ENCODE data around the gene PTTG1IP. TPM values are rescaled to one million over a fixed set of nuclear protein-coding genes. Genes with fewer than 3 reads are reported as not detected.

Gene PTTG1IP
- total RNA-seq, 2 experiments from 2014 or later: 46.0 to 49.9 TPM

DNA sequence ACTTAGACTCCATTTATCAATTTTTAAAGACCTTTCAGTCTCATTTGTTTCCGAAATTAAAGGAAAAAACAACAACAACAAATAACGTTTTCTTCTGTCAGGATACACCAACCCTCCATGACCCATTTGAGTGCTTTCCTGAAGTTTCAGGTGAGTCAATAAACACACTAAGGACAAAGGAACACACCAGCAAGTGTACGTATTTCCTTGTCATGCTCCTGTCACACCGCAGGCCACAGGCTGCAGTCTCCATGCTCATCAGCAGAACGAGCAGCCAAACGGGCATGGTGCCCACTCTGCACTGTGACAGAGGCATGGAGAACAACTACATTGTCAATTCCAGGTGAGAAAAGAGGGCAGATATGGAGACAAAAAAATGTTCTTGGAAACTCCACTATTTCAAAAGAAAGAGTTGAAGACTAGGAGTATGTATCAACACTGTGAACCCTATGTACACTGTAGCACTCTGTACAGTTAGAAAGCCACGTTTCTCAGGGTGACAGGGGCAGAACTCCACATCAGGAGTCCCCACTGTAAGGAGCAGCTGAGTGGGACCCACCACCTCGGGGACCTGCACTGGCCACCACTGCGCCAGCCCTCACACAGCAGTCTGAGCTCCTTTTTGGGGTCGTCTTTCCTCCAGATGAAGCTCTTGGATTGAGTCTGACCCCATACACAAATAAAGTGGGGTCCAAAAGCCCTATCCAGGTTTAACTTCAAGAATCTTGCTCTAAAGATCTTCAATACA lies 2.6 kb downstream of the PTTG1IP start:
- Mint-ChIP-seq H3K4me3 (peak overlapping the region; percentile 7), H3K36me3 (peaks cover 11% of the 10 kb centered on the region), H3K27me3 (no peaks in the 10 kb centered on the region), H3K27ac (peak overlapping the region; percentile 1), H3K4me1 (peaks cover 68% of the 10 kb centered on the region), H3K9me3 (ENCODE audit: low read depth) (no peaks in the 10 kb centered on the region)
- no peak for DNase-seq
- CTCF ChIA-PET: no interaction called here
- no peak for ATAC-seq

DNA sequence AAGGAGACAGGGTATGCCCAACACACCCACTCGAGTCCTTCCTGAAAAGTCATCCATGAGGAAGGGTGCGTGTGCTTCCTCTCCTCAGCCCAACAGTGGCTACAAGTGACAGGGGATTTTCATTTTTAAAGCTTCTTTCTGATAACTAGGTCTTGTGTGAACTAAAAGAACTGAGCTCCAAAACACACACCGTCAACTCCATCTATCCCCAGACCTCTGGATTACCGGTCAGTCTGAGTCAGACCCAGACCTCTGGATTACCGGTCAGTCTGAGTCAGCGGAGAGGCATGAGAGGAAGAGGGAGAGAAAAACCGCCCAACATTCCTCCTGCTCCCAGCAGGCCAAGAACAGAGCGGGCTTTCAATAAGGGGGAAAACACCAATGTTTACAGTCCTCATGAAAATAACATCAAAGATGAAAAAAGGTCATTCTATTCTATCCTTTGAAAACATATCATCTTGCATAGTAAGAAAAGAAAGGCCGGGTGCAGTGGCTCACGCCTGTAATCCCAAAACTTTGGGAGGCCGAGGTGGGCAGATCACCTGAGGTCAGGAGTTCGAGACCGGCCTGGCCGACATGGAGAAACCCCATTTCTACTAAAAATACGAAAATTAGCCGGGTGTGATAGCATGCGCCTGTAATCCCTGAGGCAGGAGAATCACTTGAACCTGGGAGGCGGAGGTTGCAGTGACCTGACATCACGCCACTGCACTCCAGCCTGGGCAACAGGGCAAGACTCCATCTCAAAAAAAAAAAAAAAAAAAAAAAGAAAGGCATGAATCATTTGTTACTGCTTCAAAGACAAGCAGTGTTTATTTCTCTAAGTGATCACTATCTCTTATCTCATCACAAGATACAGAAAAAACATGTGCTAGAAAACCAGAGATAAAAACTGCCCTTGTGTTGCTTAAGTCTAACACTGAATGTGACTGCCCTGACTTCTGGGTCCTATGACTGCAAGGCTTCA lies 3.4 kb downstream of the PTTG1IP start:
- Mint-ChIP-seq H3K27me3 (no peaks in the 10 kb centered on the region), H3K9me3 (ENCODE audit: low read depth) (no peaks in the 10 kb centered on the region), H3K27ac (peak overlapping the region; percentile 1), H3K4me1 (peaks cover 70% of the 10 kb centered on the region), H3K36me3 (peaks cover 13% of the 10 kb centered on the region), H3K4me3 (no peak overlapping the region)
- CTCF ChIA-PET: interaction anchor here (1.0 kb wide), 1 partner anchor 28 kb away, joined by 3 read pairs; no protein-coding TSS in a partner anchor
- DNase-seq (no peak), ATAC-seq (no peak)

GRCh38 chr21:44868707-44869106 lies 4.8 kb downstream of the PTTG1IP start:
- H3K27ac Mint-ChIP-seq: peak overlapping the region; percentile 71
- CTCF ChIA-PET: no interaction called here
- no peaks in the 10 kb centered on the region for H3K9me3 Mint-ChIP-seq (ENCODE audit: low read depth)
- H3K36me3 Mint-ChIP-seq: peaks cover 19% of the 10 kb centered on the region
- no peaks in the 10 kb centered on the region for H3K27me3 Mint-ChIP-seq
- peak overlapping the region; percentile 28 for H3K4me3 Mint-ChIP-seq
- ATAC-seq: no peak
- H3K4me1 Mint-ChIP-seq: peaks cover 70% of the 10 kb centered on the region
- no peak for DNase-seq

- DNase-seq (peak; percentile 68), ATAC-seq (peak; percentile 49)
- peaks cover 19% of the 10 kb centered on the region for H3K36me3 Mint-ChIP-seq
- H3K4me3 Mint-ChIP-seq: peak overlapping the region; percentile 28
- peak overlapping the region; percentile 71 for H3K27ac Mint-ChIP-seq
- no peaks in the 10 kb centered on the region for H3K27me3 Mint-ChIP-seq
- peaks cover 74% of the 10 kb centered on the region for H3K4me1 Mint-ChIP-seq
- CTCF ChIA-PET: interaction anchor here (0.6 to 1.5 kb wide), 3 partner anchors 13 to 74 kb away, joined by 3 to 5 read pairs (median 3); no protein-coding TSS in a partner anchor
- H3K9me3 Mint-ChIP-seq (ENCODE audit: low read depth): no peaks in the 10 kb centered on the region
These were observed 5.3 kb downstream of the PTTG1IP start for GRCh38 chr21:44867999-44868700.

DNA sequence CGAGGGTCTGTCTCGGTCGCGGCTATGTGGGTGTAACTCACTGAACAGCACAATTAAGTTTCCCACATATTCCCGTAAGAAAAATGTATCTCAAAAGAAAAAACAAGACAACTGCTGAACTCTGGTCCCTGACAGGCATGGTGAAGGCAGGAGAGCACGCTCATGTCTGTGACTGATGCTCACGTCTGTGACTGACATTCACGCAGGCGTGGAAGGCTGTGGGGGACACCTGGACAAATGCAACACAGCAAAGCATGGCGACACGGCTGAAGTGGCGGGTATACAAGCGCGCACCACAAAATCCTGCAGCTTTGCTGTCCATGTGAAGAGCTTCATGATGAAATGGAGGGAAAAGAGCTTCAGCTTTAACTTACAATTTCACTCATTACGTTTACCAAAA lies 6.0 kb downstream of the PTTG1IP start:
- ATAC-seq (no peak), DNase-seq (no peak)
- peaks cover 19% of the 10 kb centered on the region for H3K36me3 Mint-ChIP-seq
- H3K4me1 Mint-ChIP-seq: peaks cover 72% of the 10 kb centered on the region
- H3K27ac Mint-ChIP-seq: peak overlapping the region; percentile 25
- no peaks in the 10 kb centered on the region for H3K9me3 Mint-ChIP-seq (ENCODE audit: low read depth)
- no peaks in the 10 kb centered on the region for H3K27me3 Mint-ChIP-seq
- CTCF ChIA-PET: interaction anchor here (0.6 to 1.5 kb wide), 3 partner anchors 13 to 74 kb away, joined by 3 to 5 read pairs (median 3); no protein-coding TSS in a partner anchor
- H3K4me3 Mint-ChIP-seq: no peak overlapping the region

DNA sequence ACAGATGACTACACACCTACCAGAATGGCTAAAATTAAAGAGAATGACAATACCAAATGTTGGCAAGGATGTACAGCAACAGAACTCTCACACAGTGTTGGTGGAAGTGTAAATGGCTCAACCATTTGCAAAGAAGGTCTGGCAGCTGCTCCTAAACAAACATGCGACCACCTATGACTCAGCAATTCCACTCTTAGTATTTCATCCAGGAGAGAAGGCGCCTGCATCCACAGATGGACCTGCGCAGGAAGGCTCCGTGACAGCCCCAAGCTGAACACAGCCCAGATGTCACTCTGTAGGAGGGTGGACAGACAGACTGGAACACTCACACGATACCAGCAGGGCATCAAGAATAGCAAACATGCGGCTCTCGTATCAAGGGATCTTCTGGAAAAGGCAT lies 6.7 kb downstream of the PTTG1IP start:
- no peak for ATAC-seq
- peak overlapping the region; percentile 57 for H3K27ac Mint-ChIP-seq
- H3K4me3 Mint-ChIP-seq: no peak overlapping the region
- CTCF ChIA-PET: interaction anchor here (1.5 kb wide), 1 partner anchor 73 kb away, joined by 5 read pairs; no protein-coding TSS in a partner anchor
- no peak for DNase-seq
- H3K9me3 Mint-ChIP-seq (ENCODE audit: low read depth): no peaks in the 10 kb centered on the region
- H3K4me1 Mint-ChIP-seq: peaks cover 65% of the 10 kb centered on the region
- H3K27me3 Mint-ChIP-seq: no peaks in the 10 kb centered on the region
- H3K36me3 Mint-ChIP-seq: peaks cover 19% of the 10 kb centered on the region

- H3K4me1 Mint-ChIP-seq: peaks cover 56% of the 10 kb centered on the region
- DNase-seq: no peak
- H3K27me3 Mint-ChIP-seq: no peaks in the 10 kb centered on the region
- H3K36me3 Mint-ChIP-seq: peaks cover 19% of the 10 kb centered on the region
- H3K4me3 Mint-ChIP-seq: no peak overlapping the region
- no peaks in the 10 kb centered on the region for H3K9me3 Mint-ChIP-seq (ENCODE audit: low read depth)
- CTCF ChIA-PET: interaction anchor here (1.4 kb wide), 1 partner anchor 10 kb away, joined by 4 read pairs; no protein-coding TSS in a partner anchor
- H3K27ac Mint-ChIP-seq: peak overlapping the region; percentile 58
- ATAC-seq: peak; percentile 13
These were observed 7.8 kb downstream of the PTTG1IP start for GRCh38 chr21:44865561-44866280.

- CTCF ChIA-PET: no interaction called here
- peaks cover 38% of the 10 kb centered on the region for H3K4me1 Mint-ChIP-seq
- no peak for DNase-seq
- no peak overlapping the region for H3K27ac Mint-ChIP-seq
- no peak overlapping the region for H3K4me3 Mint-ChIP-seq
- no peak for ATAC-seq
- no peaks in the 10 kb centered on the region for H3K27me3 Mint-ChIP-seq
- peaks cover 21% of the 10 kb centered on the region for H3K36me3 Mint-ChIP-seq
- no peaks in the 10 kb centered on the region for H3K9me3 Mint-ChIP-seq (ENCODE audit: low read depth)
These were observed 10.4 kb downstream of the PTTG1IP start for GRCh38 chr21:44862869-44863685.

DNA sequence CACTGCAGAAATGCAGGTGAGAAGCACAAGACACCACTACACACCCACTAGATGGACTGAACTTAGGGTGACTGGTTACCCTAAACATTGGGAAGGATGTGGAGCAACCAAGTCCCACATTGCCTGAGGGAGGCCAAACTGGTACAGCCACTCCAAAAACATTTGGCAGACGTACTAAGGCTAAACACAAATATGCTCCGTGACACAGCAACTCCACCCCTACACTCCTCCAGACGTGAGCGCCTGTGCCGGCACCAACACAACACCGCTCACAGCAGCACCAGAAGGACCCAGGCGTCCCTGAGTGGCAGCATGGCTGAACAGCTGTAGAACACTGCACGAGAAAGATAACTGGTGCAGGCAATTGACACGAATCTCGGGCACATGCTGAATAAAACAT lies 14.7 kb downstream of the PTTG1IP start:
- Mint-ChIP-seq H3K36me3 (peaks cover 13% of the 10 kb centered on the region), H3K27me3 (no peaks in the 10 kb centered on the region), H3K4me1 (peaks cover 6% of the 10 kb centered on the region), H3K27ac (no peak overlapping the region), H3K4me3 (no peak overlapping the region), H3K9me3 (ENCODE audit: low read depth) (no peaks in the 10 kb centered on the region)
- CTCF ChIA-PET: no interaction called here
- no peak for ATAC-seq
- DNase-seq: no peak

- peaks cover under 1% of the 10 kb centered on the region for H3K4me1 Mint-ChIP-seq
- H3K36me3 Mint-ChIP-seq: peaks cover 15% of the 10 kb centered on the region
- no peaks in the 10 kb centered on the region for H3K9me3 Mint-ChIP-seq (ENCODE audit: low read depth)
- no peaks in the 10 kb centered on the region for H3K27me3 Mint-ChIP-seq
- no peak overlapping the region for H3K4me3 Mint-ChIP-seq
- ATAC-seq: no peak
- CTCF ChIA-PET: no interaction called here
- no peak for DNase-seq
- no peak overlapping the region for H3K27ac Mint-ChIP-seq
These were observed 15.2 kb downstream of the PTTG1IP start for GRCh38 chr21:44858291-44858690.

DNA sequence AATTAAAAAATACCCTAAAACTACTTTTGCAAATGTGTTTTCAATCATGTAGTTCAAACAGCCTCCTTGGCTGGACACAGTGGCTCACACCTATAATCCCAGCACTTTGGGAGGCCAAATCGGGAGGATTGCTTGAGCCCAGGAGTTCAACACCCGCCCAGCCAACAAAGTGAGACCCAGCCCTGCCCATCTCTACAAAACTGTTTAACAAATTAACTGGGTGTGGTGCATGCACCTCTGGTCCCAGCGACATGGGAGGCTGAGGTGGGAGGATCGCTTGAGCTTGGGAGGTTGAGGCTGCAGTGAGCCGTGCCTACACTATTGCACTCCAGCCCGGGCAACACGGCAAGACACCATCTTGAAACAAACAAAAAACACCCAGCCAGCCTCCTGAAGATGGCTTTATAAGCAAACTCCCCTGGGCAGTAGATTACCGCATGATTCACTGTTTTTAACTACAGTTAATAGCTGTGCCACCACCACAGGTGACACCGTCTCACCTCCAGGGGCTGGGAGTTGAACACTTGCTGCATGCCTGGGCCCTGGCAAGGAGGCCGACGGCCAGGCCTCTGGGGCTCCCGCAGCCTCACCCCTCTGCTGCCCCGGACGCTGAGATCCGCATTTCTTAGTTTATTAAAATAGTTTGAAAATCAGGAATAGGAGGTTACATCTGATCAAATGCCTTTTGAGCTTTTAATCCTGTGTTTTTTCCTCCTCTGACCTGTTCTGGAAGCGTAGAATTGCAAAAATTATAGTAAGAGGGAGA lies 16.2 kb downstream of the PTTG1IP start:
- Mint-ChIP-seq H3K4me1 (no peaks in the 10 kb centered on the region), H3K4me3 (no peak overlapping the region), H3K27me3 (no peaks in the 10 kb centered on the region), H3K27ac (no peak overlapping the region), H3K36me3 (peaks cover 15% of the 10 kb centered on the region), H3K9me3 (ENCODE audit: low read depth) (no peaks in the 10 kb centered on the region)
- no peak for DNase-seq
- CTCF ChIA-PET: no interaction called here
- no peak for ATAC-seq
